ENCODE results near the gene PDCD2L. TPM values are rescaled to one million over a fixed set of nuclear protein-coding genes. Genes with fewer than 3 reads are reported as not detected.
"Not testable (repeated sequence)": the region's sequence is repeated elsewhere in the genome, so short reads cannot be mapped to it uniquely, and the experiment has no call there.

Gene PDCD2L
- total and polyA plus RNA-seq, 10 donors, result 5.2 to 19.7 (median 12.0) TPM

DNA sequence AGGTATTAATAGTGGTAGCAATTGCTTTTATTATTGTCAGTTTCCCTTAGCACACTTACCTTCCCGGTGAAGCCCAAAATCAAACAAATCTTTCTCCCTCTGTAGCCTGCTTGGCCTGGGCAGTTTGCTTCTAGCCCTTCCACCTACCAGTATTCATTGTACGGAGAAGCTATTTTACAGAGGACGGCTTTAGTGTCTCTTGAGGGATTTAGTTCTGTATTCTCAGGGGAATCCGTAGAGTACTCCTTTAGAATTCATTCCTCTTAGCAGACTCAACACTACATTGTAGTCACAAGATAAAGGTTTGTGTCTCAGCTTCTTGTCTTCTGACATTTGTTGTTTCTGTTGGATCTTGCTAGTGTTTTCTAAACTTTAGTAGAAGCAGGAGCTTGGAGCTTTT lies 53.2 kb downstream of the PDCD2L start:
- no peaks in the 10 kb centered on the region for H3K9me3 ChIP-seq
- H3K27ac ChIP-seq, result no peak overlapping the region
- TF ChIP-seq, protein P1, sequence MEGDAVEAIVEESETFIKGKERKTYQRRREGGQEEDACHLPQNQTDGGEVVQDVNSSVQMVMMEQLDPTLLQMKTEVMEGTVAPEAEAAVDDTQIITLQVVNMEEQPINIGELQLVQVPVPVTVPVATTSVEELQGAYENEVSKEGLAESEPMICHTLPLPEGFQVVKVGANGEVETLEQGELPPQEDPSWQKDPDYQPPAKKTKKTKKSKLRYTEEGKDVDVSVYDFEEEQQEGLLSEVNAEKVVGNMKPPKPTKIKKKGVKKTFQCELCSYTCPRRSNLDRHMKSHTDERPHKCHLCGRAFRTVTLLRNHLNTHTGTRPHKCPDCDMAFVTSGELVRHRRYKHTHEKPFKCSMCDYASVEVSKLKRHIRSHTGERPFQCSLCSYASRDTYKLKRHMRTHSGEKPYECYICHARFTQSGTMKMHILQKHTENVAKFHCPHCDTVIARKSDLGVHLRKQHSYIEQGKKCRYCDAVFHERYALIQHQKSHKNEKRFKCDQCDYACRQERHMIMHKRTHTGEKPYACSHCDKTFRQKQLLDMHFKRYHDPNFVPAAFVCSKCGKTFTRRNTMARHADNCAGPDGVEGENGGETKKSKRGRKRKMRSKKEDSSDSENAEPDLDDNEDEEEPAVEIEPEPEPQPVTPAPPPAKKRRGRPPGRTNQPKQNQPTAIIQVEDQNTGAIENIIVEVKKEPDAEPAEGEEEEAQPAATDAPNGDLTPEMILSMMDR (IDR thresholded peaks at IDR 0.05 in 8 of 11, conservative IDR thresholded peaks at IDR 0.05 in 3 of 11), result no peak
- TF ChIP-seq POLR2A (IDR thresholded peaks at IDR 0.05) (no peak), POLR2AphosphoS5 (IDR thresholded peaks at IDR 0.05) (no peak)
- no peak for DNase-seq
- H3K4me3 ChIP-seq, result no peak overlapping the region
- no peaks in the 10 kb centered on the region for H3K4me1 ChIP-seq
- no peaks in the 10 kb centered on the region for H3K27me3 ChIP-seq (replicated peaks in 1 of 7)
- 70 to 73% (median 72%) methylated on average over 4 of the region's 4 CpGs for WGBS, 5 donors
- intact Hi-C loops (cut with DNase I; ENCODE audit: low total_unique reads), result no loop called here
- peaks cover 3 to 100% (median 89%) of the 10 kb centered on the region in 6 donors for H3K36me3 ChIP-seq

DNA sequence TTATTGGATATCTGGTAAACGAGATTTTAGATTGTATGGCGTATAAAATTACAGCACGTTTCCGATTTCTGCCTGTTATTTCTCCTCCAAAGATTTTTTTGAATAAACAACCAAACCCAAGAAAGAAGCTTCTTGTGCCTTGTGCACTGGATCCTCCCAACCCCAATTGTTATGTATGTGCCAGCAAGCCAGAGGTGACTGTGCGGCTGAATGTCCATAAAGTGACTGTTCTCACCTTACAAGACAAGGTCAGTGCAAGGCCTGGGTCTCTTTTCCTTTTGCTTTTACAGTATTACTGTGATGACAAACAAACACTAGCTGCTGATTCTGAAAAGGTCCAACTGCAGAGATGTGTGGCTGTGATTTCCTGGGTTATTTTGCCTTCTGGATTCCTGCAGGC lies 54.5 kb downstream of the PDCD2L start:
- Histone ChIP-seq H3K27ac (no peak overlapping the region), H3K4me1 (no peaks in the 10 kb centered on the region), H3K4me3 (no peak overlapping the region), H3K9me3 (no peaks in the 10 kb centered on the region), H3K27me3 (replicated peaks in 1 of 7) (no peaks in the 10 kb centered on the region), H3K36me3 (peaks cover 3 to 100% (median 88%) of the 10 kb centered on the region in 6 donors)
- WGBS, 5 donors, result 95 to 97% (median 96%) methylated on average over 5 of the region's 5 CpGs
- intact Hi-C loops (cut with DNase I; ENCODE audit: low total_unique reads), result no loop called here
- TF ChIP-seq POLR2A (IDR thresholded peaks at IDR 0.05), result no peak
- no peak for TF ChIP-seq POLR2AphosphoS5 (IDR thresholded peaks at IDR 0.05)
- TF ChIP-seq, protein P1 (IDR thresholded peaks at IDR 0.05 in 8 of 11, conservative IDR thresholded peaks at IDR 0.05 in 3 of 11), result no peak
- no peak for DNase-seq

DNA sequence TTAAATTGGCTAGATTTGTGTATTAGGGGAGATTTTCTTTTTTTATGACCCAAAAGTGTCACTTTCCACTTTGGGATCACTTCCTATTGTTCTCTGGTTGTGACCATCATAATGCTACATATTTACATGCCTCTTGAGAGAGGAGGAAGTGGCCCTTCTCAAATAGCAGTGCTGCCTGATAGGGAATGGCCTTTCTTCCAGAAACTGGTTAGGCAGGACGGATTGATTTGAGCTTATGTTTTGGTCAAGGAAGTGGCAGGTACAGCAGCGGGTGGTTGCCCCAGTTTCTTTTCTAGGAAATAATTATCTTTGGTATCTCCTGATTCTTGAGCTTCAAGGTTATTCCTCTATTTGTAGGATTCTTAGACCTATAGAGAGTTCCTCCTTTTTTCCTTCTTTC lies 55.4 kb downstream of the PDCD2L start:
- intact Hi-C loops (cut with DNase I; ENCODE audit: low total_unique reads), result no loop called here
- no peaks in the 10 kb centered on the region for H3K9me3 ChIP-seq
- no peak overlapping the region for H3K4me3 ChIP-seq
- DNase-seq, result no peak
- 81 to 94% (median 85%) methylated on average over 2 of the region's 2 CpGs for WGBS, 5 donors
- H3K27me3 ChIP-seq (replicated peaks in 1 of 7), result no peaks in the 10 kb centered on the region
- peaks cover 6 to 100% (median 88%) of the 10 kb centered on the region in 6 donors for H3K36me3 ChIP-seq
- TF ChIP-seq POLR2A (IDR thresholded peaks at IDR 0.05), result no peak
- TF ChIP-seq, protein P1 (IDR thresholded peaks at IDR 0.05 in 8 of 11, conservative IDR thresholded peaks at IDR 0.05 in 3 of 11), result no peak
- TF ChIP-seq POLR2AphosphoS5 (IDR thresholded peaks at IDR 0.05), result no peak
- H3K27ac ChIP-seq, result no peak overlapping the region
- H3K4me1 ChIP-seq, result no peaks in the 10 kb centered on the region

DNA sequence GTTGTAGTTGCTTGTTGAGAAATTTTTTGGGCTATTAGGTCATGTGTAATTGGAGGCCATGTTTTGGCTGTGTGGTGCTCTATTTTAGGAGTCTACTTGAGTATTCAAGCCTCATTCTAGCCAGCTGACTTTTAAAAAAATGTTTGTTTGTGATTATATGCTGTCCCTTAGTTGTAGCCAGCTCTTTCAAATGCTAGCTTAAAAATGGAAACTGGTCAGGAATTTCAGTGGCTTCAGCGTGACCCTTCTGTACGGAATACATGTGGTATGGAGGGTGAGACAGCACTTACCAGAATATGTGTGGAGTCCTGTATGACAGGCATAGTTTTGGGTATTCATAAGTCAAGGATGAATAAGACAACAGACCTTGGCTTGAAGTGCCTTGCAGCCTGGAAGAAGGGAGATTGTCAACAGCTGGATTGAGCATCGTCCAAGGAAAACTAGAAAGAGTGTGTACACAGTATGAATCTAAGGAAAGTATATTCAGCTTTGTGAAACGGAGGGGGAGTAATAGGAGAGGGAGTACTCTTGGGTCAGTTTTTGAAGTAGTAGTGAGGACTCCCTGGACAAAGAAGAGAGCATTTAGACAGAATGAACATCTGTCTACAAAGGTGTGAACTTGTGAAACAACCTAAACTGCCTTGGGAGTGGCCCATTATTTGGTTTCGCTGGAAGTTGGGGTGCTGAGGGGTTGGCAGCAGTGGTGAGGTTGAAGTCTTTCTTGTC lies 57.3 kb downstream of the PDCD2L start:
- Histone ChIP-seq H3K4me1 (no peaks in the 10 kb centered on the region), H3K9me3 (no peaks in the 10 kb centered on the region), H3K27me3 (replicated peaks in 1 of 7) (no peaks in the 10 kb centered on the region), H3K4me3 (no peak overlapping the region), H3K27ac (no peak overlapping the region), H3K36me3 (peaks cover 10 to 100% (median 91%) of the 10 kb centered on the region in 6 donors)
- intact Hi-C loops (cut with DNase I; ENCODE audit: low total_unique reads), result no loop called here
- no peak for DNase-seq
- 93 to 96% (median 94%) methylated on average over 5 of the region's 5 CpGs for WGBS, 5 donors
- TF ChIP-seq POLR2A (IDR thresholded peaks at IDR 0.05), result no peak
- TF ChIP-seq POLR2AphosphoS5 (IDR thresholded peaks at IDR 0.05), result no peak
- TF ChIP-seq, protein P1 (IDR thresholded peaks at IDR 0.05 in 8 of 11, conservative IDR thresholded peaks at IDR 0.05 in 3 of 11), result no peak

DNA sequence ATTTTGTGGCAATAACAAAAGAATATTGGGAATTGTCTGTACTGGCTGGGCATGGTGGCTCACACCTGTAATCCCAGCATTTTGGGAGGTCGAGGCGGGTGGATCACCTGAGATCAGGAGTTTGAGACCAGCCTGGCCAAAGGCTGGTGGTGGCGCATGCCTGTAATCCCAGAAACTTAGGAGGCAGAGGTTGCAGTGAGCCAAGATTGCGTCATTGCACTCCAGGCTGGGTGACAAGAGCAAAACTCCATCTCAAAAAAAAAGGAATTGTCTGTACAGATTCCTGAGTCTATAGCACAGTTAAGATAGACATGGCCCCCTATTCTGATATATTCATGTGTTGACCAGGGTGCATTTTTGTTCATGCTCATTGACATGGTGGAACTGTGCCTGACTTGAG lies 60.6 kb downstream of the PDCD2L start:
- H3K9me3 ChIP-seq; intact Hi-C loops (cut with DNase I; ENCODE audit: low total_unique reads); H3K4me1 ChIP-seq; DNase-seq; H3K4me3 ChIP-seq; H3K27me3 ChIP-seq (replicated peaks in 1 of 7); H3K27ac ChIP-seq: not testable (repeated sequence)
- 90 to 100% (median 97%) methylated on average over 4 of the region's 4 CpGs for WGBS, 5 donors
- peaks cover 10 to 100% (median 96%) of the 10 kb centered on the region in 6 donors for H3K36me3 ChIP-seq

Measured in spleen (tissue), 11 donors.